IMR-90 (cell line): ENCODE results near the gene COL18A1. TPM values are rescaled to one million over a fixed set of nuclear protein-coding genes. Genes with fewer than 3 reads are reported as not detected.

Experiments used
- ATAC-seq: fragments of 200-7000 bp; cut with Tn5 transposase; 2 replicates; pipeline ENCODE4 v1.9.1; 2020; ENCODE audit warnings: low read depth, mild to moderate bottlenecking, moderate library complexity
- BruUV-seq: library from RNA; stranded (reverse); fragments of 400-500 nt; replicated peaks from 2 replicates; lab custom pipeline; 2021; lab: Mats Ljungman, UMichigan
- CTCF ChIA-PET: fragments of 300-600 bp; formaldehyde crosslinking; extraction: SDS; loops from one replicate; lab custom pipeline; 2021; ENCODE audit warnings: antibody characterized with exemption; lab: Yijun Ruan, JAX
- POLR2A ChIA-PET: fragments of 300-600 bp; sonication (Branson Sonifier 250); formaldehyde crosslinking; loops from one replicate; lab custom pipeline; 2022; ENCODE audit warnings: antibody characterized with exemption; ENCODE audit not compliant: unreplicated experiment; lab: Charles Lee
- DNase-seq: peaks from one replicate; pipeline ENCODE4 v3.0.0; 2013
- H2AFZ ChIP-seq: replicated peaks from 2 replicates; pipeline ENCODE3; 2013; ENCODE audit warnings: low read length, mild to moderate bottlenecking; ENCODE audit not compliant: poor library complexity
- H2AK5ac ChIP-seq: 2 replicates; pipeline ENCODE4 v1.6.1; 2013; ENCODE audit warnings: low read depth, low read length, inconsistent platforms
- H2AK9ac ChIP-seq: replicated peaks from 2 replicates; pipeline ENCODE3; 2013; ENCODE audit warnings: mild to moderate bottlenecking, low read depth, low read length, moderate library complexity; ENCODE audit not compliant: poor library complexity
- H2BK120ac ChIP-seq: 2 replicates; pipeline ENCODE4 v1.6.1; 2013; ENCODE audit warnings: low read depth, low read length, inconsistent platforms
- H2BK15ac ChIP-seq: 3 replicates; pipeline ENCODE4 v1.6.1; 2013; ENCODE audit warnings: low read depth, low read length, inconsistent platforms
- H2BK20ac ChIP-seq: 2 replicates; pipeline ENCODE4 v1.6.1; 2013; ENCODE audit warnings: low read depth, mild to moderate bottlenecking, inconsistent platforms, low read length, moderate library complexity
- H2BK5ac ChIP-seq: 2 replicates; pipeline ENCODE4 v1.6.1; 2013; ENCODE audit warnings: mild to moderate bottlenecking, low read depth, low read length, inconsistent platforms; ENCODE audit not compliant: poor library complexity, severe bottlenecking
- H3K14ac ChIP-seq: replicated peaks from 2 replicates; pipeline ENCODE4 v1.6.1; 2013; ENCODE audit warnings: low read depth, low read length, inconsistent platforms
- H3K18ac ChIP-seq: 2 replicates; pipeline ENCODE4 v1.6.1; 2013; ENCODE audit warnings: low read depth, low read length, control low read depth
- H3K23ac ChIP-seq: 2 replicates; pipeline ENCODE4 v1.6.1; 2013; ENCODE audit warnings: low read depth, low read length, inconsistent platforms
- H3K27ac ChIP-seq: 2 replicates; pipeline ENCODE4 v1.5.1; 2013; ENCODE audit warnings: mild to moderate bottlenecking, control low read depth, low read length; ENCODE audit not compliant: insufficient read depth
- H3K27me3 ChIP-seq: 2 replicates; pipeline ENCODE4 v1.6.1; 2013; ENCODE audit warnings: low read length; ENCODE audit not compliant: control insufficient read depth, insufficient read depth
- H3K36me3 ChIP-seq: 2 replicates; pipeline ENCODE4 v1.6.1; 2013; ENCODE audit warnings: low read length, mixed read lengths; ENCODE audit not compliant: control insufficient read depth, insufficient read depth
- H3K4ac ChIP-seq: 2 replicates; pipeline ENCODE4 v1.6.1; 2013; ENCODE audit warnings: low read depth, low read length, inconsistent platforms
- H3K4me1 ChIP-seq: 2 replicates; pipeline ENCODE4 v1.6.1; 2013; ENCODE audit warnings: low read length, mixed read lengths; ENCODE audit not compliant: control insufficient read depth, insufficient read depth
- H3K4me2 ChIP-seq: 2 replicates; pipeline ENCODE4 v1.6.1; 2013; ENCODE audit warnings: low read depth, mild to moderate bottlenecking, control low read depth, low read length, moderate library complexity
- H3K4me3 ChIP-seq: 2 replicates; pipeline ENCODE4 v1.5.1; 2013; ENCODE audit warnings: low read depth, mild to moderate bottlenecking, control low read depth, low read length, moderate library complexity; ENCODE audit not compliant: insufficient read depth
- H3K56ac ChIP-seq: 2 replicates; pipeline ENCODE4 v1.6.1; 2013; ENCODE audit warnings: low read length, inconsistent platforms; ENCODE audit not compliant: insufficient read depth; ENCODE audit errors: extremely low read depth
- H3K79me1 ChIP-seq, 2 experiments: 2 replicates each; pipeline ENCODE4 v1.6.1; 2013; ENCODE audit warnings: low read length in 2 of 2, inconsistent platforms in 1 of 2, low read depth in 1 of 2
- H3K9ac ChIP-seq: 2 replicates; pipeline ENCODE4 v1.6.1; 2013; ENCODE audit warnings: low read depth, low read length, control low read depth
- H3K9me1 ChIP-seq: 2 replicates; pipeline ENCODE4 v1.6.1; 2013; ENCODE audit warnings: low read length, inconsistent platforms; ENCODE audit not compliant: insufficient read depth
- H3K9me3 ChIP-seq: 2 replicates; pipeline ENCODE4 v1.6.1; 2013; ENCODE audit warnings: low read length; ENCODE audit not compliant: control insufficient read depth, insufficient read depth
- H4K20me1 ChIP-seq: 2 replicates; pipeline ENCODE4 v1.6.1; 2013; ENCODE audit warnings: low read length, inconsistent platforms; ENCODE audit not compliant: insufficient read depth
- H4K5ac ChIP-seq: 2 replicates; pipeline ENCODE4 v1.6.1; 2013; ENCODE audit warnings: mild to moderate bottlenecking, low read depth, low read length, control low read depth
- H4K8ac ChIP-seq, 2 experiments: 2 replicates each; pipeline ENCODE4 v1.6.1; 2013; ENCODE audit warnings: low read depth in 2 of 2, low read length in 2 of 2, control low read depth in 1 of 2, inconsistent platforms in 1 of 2
- H4K91ac ChIP-seq: 2 replicates; pipeline ENCODE4 v1.6.1; 2013; ENCODE audit warnings: low read depth, low read length, inconsistent platforms; ENCODE audit not compliant: insufficient read depth
- FOS ChIP-seq: fragments of 150-350 bp; IDR thresholded peaks from 2 replicates; pipeline ENCODE4 v1.6.1; 2016; ENCODE audit warnings: low read depth, low read length
- MAZ ChIP-seq: IDR thresholded peaks from 2 replicates; pipeline ENCODE4 v1.6.1; 2012; ENCODE audit warnings: low read depth, mild to moderate bottlenecking, low read length, improper control_type of control experiment, moderate library complexity, borderline replicate concordance
- MXI1 ChIP-seq: IDR thresholded peaks from 2 replicates; pipeline ENCODE4 v1.6.1; 2012; ENCODE audit warnings: low read depth, mild to moderate bottlenecking, low read length, moderate library complexity, borderline replicate concordance
- RCOR1 ChIP-seq: IDR thresholded peaks from 2 replicates; pipeline ENCODE4 v1.6.1; 2012; ENCODE audit warnings: mild to moderate bottlenecking, low read length, improper control_type of control experiment; ENCODE audit not compliant: insufficient replicate concordance
- WGBS, 2 experiments: methylation state at CpG; one replicate each; pipeline versions ENCODE4 v1.1.5 to v1.1.7; 2013; ENCODE audit warnings: missing lambda C conversion rate in 2 of 2; ENCODE audit not compliant: insufficient read length in 1 of 2; ENCODE audit errors: extremely low coverage in 2 of 2; 5-methylcytosine and 5-hydroxymethylcytosine counted together
- dilution Hi-C: fragments of 300-500 bp; cut with HindIII; formaldehyde crosslinking; loops from one replicate; pipeline ENCODE4 v1.14.3; 2018; ENCODE audit warnings: low sequenced_read_pairs; ENCODE audit not compliant: unreplicated experiment
- in situ Hi-C: fragments of 300-500 bp; cut with MboI; formaldehyde crosslinking; loops from 3 replicates; pipeline ENCODE4 v1.14.3; 2019; ENCODE audit warnings: low sequenced_read_pairs, inconsistent platforms, mixed read lengths
- intact Hi-C: fragments of 100-400 bp; cut with micrococcal nuclease; formaldehyde crosslinking; loops from 2 replicates; pipeline ENCODE4 v1.10.0; 2022
- polyA plus RNA-seq, 3 experiments: library from polyadenylated mRNA; depleted of rRNA; stranded (reverse); fragments of >200 nt; gene quantifications; 2 replicates each; pipeline ENCODE4 v1.2.3, GENCODE V29; 2012; ENCODE audit warnings: low replicate concordance in 1 of 3
- total RNA-seq: library from RNA; depleted of rRNA; stranded (reverse); fragments of >200 nt; gene quantifications from 2 replicates; pipeline ENCODE4 v1.2.3, GENCODE V29; 2012
- TF ChIP-seq, protein P1 (sequence below): fragments of 150-350 bp; IDR thresholded peaks from 2 replicates; pipeline ENCODE4 v1.6.1; 2016; ENCODE audit warnings: low read depth, mild to moderate bottlenecking, low read length, moderate library complexity, borderline replicate concordance

Gene COL18A1
- total and polyA plus RNA-seq, 2 of the 4 experiments (the other 2 are of a cell fraction) = 4.3 to 46.7 TPM

DNA sequence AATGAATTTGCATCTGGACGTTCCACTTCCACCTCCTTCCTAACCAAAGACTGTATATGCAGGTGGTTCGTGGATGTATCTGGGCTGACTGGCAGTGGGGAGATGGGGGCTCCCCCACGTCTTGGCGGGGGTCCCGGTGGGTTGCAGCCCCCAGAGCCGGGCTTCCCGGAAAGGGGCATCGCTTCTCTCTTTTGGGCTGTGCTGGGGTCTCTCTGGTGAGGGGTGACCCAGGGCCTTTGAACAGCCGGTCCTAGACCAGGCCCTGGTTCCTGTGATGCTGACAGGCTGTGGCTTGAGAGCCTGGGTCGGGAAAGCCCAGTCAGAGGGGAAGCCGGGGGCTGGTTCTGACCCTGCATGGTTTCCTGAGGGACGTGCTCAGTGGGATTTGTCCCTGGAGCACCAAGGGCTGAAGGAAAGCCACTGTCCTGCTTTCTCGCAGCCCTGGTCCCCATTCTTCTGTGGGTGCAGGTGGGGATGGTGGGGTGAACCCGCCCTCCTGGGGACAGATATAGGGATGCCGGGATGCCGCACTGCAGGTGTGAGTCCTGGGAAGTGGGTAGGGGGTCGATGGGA lies 29.8 kb downstream of the COL18A1 start:
- Histone ChIP-seq H3K23ac (no peak overlapping the region), H3K9ac (no peak overlapping the region), H3K9me3 (no peaks in the 10 kb centered on the region), H3K9me1 (peaks cover 22% of the 10 kb centered on the region), H3K4me1 (peaks cover 43% of the 10 kb centered on the region), H4K5ac (no peak overlapping the region), H3K79me1 (peaks cover 21 to 85% of the 10 kb centered on the region in 2 experiments; a peak in 3 of 4 replicates), H4K8ac (no peak overlapping the region), H3K4me2 (no peak overlapping the region), H3K4me3 (no peak overlapping the region), H3K27me3 (no peaks in the 10 kb centered on the region), H3K4ac (no peak overlapping the region; the same call in 1 of the 2 replicates), H4K20me1 (peaks cover 49% of the 10 kb centered on the region), H2BK15ac (no peak overlapping the region), H2AFZ (no peak overlapping the region), H2BK20ac (no peak overlapping the region), H2BK5ac (no peak overlapping the region), H2BK120ac (no peak overlapping the region), H3K56ac (no peak overlapping the region), H3K14ac (no peak overlapping the region), H4K91ac (no peak overlapping the region), H2AK5ac (no peak overlapping the region; the same call in 1 of the 2 replicates), H2AK9ac (peak overlapping the region; percentile 50), H3K36me3 (no peaks in the 10 kb centered on the region), H3K27ac (no peak overlapping the region), H3K18ac (no peak overlapping the region)
- dilution Hi-C loops = no loop called here
- TF ChIP-seq FOS (no peak), MXI1 (no peak), MAZ (no peak), RCOR1 (no peak)
- TF ChIP-seq, protein P1, sequence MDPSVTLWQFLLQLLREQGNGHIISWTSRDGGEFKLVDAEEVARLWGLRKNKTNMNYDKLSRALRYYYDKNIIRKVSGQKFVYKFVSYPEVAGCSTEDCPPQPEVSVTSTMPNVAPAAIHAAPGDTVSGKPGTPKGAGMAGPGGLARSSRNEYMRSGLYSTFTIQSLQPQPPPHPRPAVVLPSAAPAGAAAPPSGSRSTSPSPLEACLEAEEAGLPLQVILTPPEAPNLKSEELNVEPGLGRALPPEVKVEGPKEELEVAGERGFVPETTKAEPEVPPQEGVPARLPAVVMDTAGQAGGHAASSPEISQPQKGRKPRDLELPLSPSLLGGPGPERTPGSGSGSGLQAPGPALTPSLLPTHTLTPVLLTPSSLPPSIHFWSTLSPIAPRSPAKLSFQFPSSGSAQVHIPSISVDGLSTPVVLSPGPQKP = no peak
- no TSS peak for BruUV-seq
- 89% methylated on average over 10 of the region's 17 CpGs; no CpG with 5 or more reads in 1 of the 2 experiments for WGBS, 2 experiments
- ChIA-PET CTCF (interaction anchor here (0.7 kb wide), 1 partner anchor 114 kb away, joined by 3 read pairs; no protein-coding TSS in a partner anchor), POLR2A (no interaction called here)
- intact Hi-C loops = loop anchor here (5.0 kb wide), 1 partner anchor 388 kb away; no protein-coding TSS in a partner anchor
- ATAC-seq (no peak), DNase-seq (no peak)
- in situ Hi-C loops = no loop called here
